Natural killer cell (primary cell): ENCODE data around the gene BDP1. TPM values are rescaled to one million over a fixed set of nuclear protein-coding genes. Genes with fewer than 3 reads are reported as not detected.
A peak's percentile ranks its signal among the peaks of the same experiment; 100 is the strongest.
"Not testable (repeated sequence)": the region's sequence is repeated elsewhere in the genome, so short reads cannot be mapped to it uniquely, and the experiment has no call there.

Source experiments
- ATAC-seq, 3 donors: fragments of 150-1000 bp in 2 of 3; fragments of 200-7000 bp in 1 of 3; cut with Tn5 transposase; 1 replicate in 1 of 3; 2 replicates in 2 of 3; pipeline ENCODE4 v1.10.0; 2021; ENCODE audit warnings: mild to moderate bottlenecking in 2 of 3, moderate library complexity in 2 of 3
- DNase-seq, 2 donors: peaks; one replicate each; pipeline versions ENCODE4 v3.0.0 to v3.0.0-alpha.2; 2013 to 2021; ENCODE audit warnings: mixed read lengths in 1 of 2
- H3K27ac ChIP-seq: one replicate; pipeline ENCODE4 v1.5.1; 2013; ENCODE audit warnings: mild to moderate bottlenecking, low read length
- H3K27me3 ChIP-seq: one replicate; pipeline ENCODE4 v1.6.1; 2013; ENCODE audit warnings: low read length; ENCODE audit not compliant: control insufficient read depth, insufficient read depth
- H3K36me3 ChIP-seq: one replicate; pipeline ENCODE4 v1.6.1; 2013; ENCODE audit warnings: low read length; ENCODE audit not compliant: control insufficient read depth, insufficient read depth
- H3K4me1 ChIP-seq: one replicate; pipeline ENCODE4 v1.6.1; 2013; ENCODE audit warnings: low read length; ENCODE audit not compliant: control insufficient read depth, insufficient read depth
- H3K4me3 ChIP-seq: one replicate; pipeline ENCODE4 v1.5.1; 2013; ENCODE audit warnings: low read length
- H3K9me3 ChIP-seq: one replicate; pipeline ENCODE4 v1.6.1; 2013; ENCODE audit warnings: low read length; ENCODE audit not compliant: control insufficient read depth, insufficient read depth
- H3K27ac Mint-ChIP-seq, 2 donors: one replicate each; pipeline ENCODE4 v1.8.0; 2022; ENCODE audit warnings: mild to moderate bottlenecking in 2 of 2, mixed read lengths in 2 of 2, moderate library complexity in 1 of 2
- H3K27me3 Mint-ChIP-seq, 2 donors: one replicate each; pipeline ENCODE4 v1.8.0; 2022; ENCODE audit warnings: low read depth in 2 of 2, mixed read lengths in 2 of 2
- H3K36me3 Mint-ChIP-seq: one replicate; pipeline ENCODE4 v1.8.0; 2022; ENCODE audit warnings: mixed read lengths
- H3K4me1 Mint-ChIP-seq, 2 donors: one replicate each; pipeline ENCODE4 v1.8.0; 2022; ENCODE audit warnings: mixed read lengths in 2 of 2
- H3K4me3 Mint-ChIP-seq: one replicate; pipeline ENCODE4 v1.8.0; 2022; ENCODE audit warnings: mild to moderate bottlenecking, moderate library complexity, mixed read lengths
- H3K9me3 Mint-ChIP-seq, 2 donors: one replicate each; pipeline ENCODE4 v1.8.0; 2022; ENCODE audit warnings: mixed read lengths in 2 of 2
- CTCF ChIP-seq: fragments of 200-600 bp; IDR thresholded peaks from one replicate; pipeline ENCODE4 v1.8.0; 2022; ENCODE audit warnings: antibody characterized with exemption
- WGBS: methylation state at CpG from one replicate; pipeline ENCODE4 v1.1.7; 2013; ENCODE audit warnings: missing lambda C conversion rate; ENCODE audit not compliant: insufficient coverage; 5-methylcytosine and 5-hydroxymethylcytosine counted together
- intact Hi-C: fragments of 100-400 bp; cut with micrococcal nuclease; formaldehyde crosslinking; loops from one replicate; pipeline ENCODE4 v1.14.2; 2022
- total RNA-seq, 4 donors: library from RNA; stranded (reverse); fragments of 120-200 nt in 1 of 4; gene quantifications; one replicate each; pipeline versions ENCODE4 v1.2.3 to v1.2.4, GENCODE V29; 2013 to 2022

The BDP1 gene
- total RNA-seq, 3 donors from 2014 or later (not counting 1 experiment from before 2014, with no cell fraction given) = 45.1 to 46.2 (median 45.8) TPM

GRCh38 chr5:71600783-71601182 is 145.3 kb downstream of the BDP1 start:
- Histone ChIP-seq H3K27ac (peak overlapping the region; percentile 64), H3K9me3 (no peaks in the 10 kb centered on the region), H3K4me3 (no peak overlapping the region), H3K36me3 (peaks cover 39% of the 10 kb centered on the region), H3K27me3 (no peaks in the 10 kb centered on the region), H3K4me1 (peaks cover 18% of the 10 kb centered on the region)
- TF ChIP-seq CTCF = no peak
- peak overlapping the region; percentile 17 for H3K4me3 Mint-ChIP-seq
- no peak for ATAC-seq
- H3K27ac Mint-ChIP-seq = peak overlapping the region; percentile 90 to 93
- DNase-seq = no peak
- peaks cover 21 to 24% of the 10 kb centered on the region in 2 donors for H3K4me1 Mint-ChIP-seq
- intact Hi-C loops = loop anchor here (1.0 to 10.0 kb wide), 3 partner anchors 13 to 634 kb away; partner anchors contain the start of gene MCCC2
- 100% methylated on average over 1 of the region's 1 CpG for WGBS
- no peaks in the 10 kb centered on the region for H3K36me3 Mint-ChIP-seq
- H3K9me3 Mint-ChIP-seq = no peaks in the 10 kb centered on the region
- no peaks in the 10 kb centered on the region for H3K27me3 Mint-ChIP-seq

GRCh38 chr5:71601222-71602026 is 146.0 kb downstream of the BDP1 start:
- Histone ChIP-seq H3K9me3 (no peaks in the 10 kb centered on the region), H3K27me3 (no peaks in the 10 kb centered on the region), H3K4me3 (no peak overlapping the region), H3K4me1 (peaks cover 18% of the 10 kb centered on the region), H3K27ac (peak overlapping the region; percentile 64), H3K36me3 (peaks cover 34% of the 10 kb centered on the region)
- no peaks in the 10 kb centered on the region for H3K27me3 Mint-ChIP-seq
- peak overlapping the region; percentile 90 to 93 for H3K27ac Mint-ChIP-seq
- peak; percentile 82 for TF ChIP-seq CTCF
- intact Hi-C loops = loop anchor here (1.0 to 10.0 kb wide), 3 partner anchors 14 to 633 kb away; partner anchors contain the start of gene MCCC2
- no peaks in the 10 kb centered on the region for H3K36me3 Mint-ChIP-seq
- ATAC-seq (peak; percentile 87 to 93 (median 90)), DNase-seq (peak; percentile 59 to 83)
- H3K4me3 Mint-ChIP-seq = peak overlapping the region; percentile 60
- peaks cover 21 to 24% of the 10 kb centered on the region in 2 donors for H3K4me1 Mint-ChIP-seq
- no peaks in the 10 kb centered on the region for H3K9me3 Mint-ChIP-seq
- 29% methylated on average over 5 of the region's 6 CpGs for WGBS

GRCh38 chr5:71609916-71610315 is 154.5 kb downstream of the BDP1 start:
- not testable (repeated sequence) for H3K27ac ChIP-seq, H3K9me3 Mint-ChIP-seq, H3K4me1 ChIP-seq, H3K4me3 ChIP-seq, H3K4me3 Mint-ChIP-seq, H3K36me3 ChIP-seq, H3K27ac Mint-ChIP-seq, H3K4me1 Mint-ChIP-seq, DNase-seq, H3K27me3 Mint-ChIP-seq, H3K27me3 ChIP-seq, H3K36me3 Mint-ChIP-seq, ATAC-seq, H3K9me3 ChIP-seq
- 75% methylated on average over 3 of the region's 16 CpGs for WGBS
- intact Hi-C loops = loop anchor here (10.0 kb wide), 1 partner anchor 625 kb away; no protein-coding TSS in a partner anchor

GRCh38 chr5:71615809-71616208 is 160.4 kb downstream of the BDP1 start:
- H3K27ac ChIP-seq = no peak overlapping the region
- H3K4me1 ChIP-seq = no peaks in the 10 kb centered on the region
- peaks cover 8% of the 10 kb centered on the region for H3K36me3 Mint-ChIP-seq
- H3K27me3 Mint-ChIP-seq = no peaks in the 10 kb centered on the region
- intact Hi-C loops = no loop called here
- ATAC-seq = no peak
- no peak for DNase-seq
- H3K27ac Mint-ChIP-seq = no peak overlapping the region
- 79% methylated on average over 3 of the region's 4 CpGs for WGBS
- H3K4me1 Mint-ChIP-seq = peaks cover 16 to 18% of the 10 kb centered on the region in 2 donors
- H3K9me3 Mint-ChIP-seq = no peaks in the 10 kb centered on the region
- H3K9me3 ChIP-seq = no peaks in the 10 kb centered on the region
- no peak overlapping the region for H3K4me3 Mint-ChIP-seq
- no peak for TF ChIP-seq CTCF
- H3K36me3 ChIP-seq = peaks cover 15% of the 10 kb centered on the region
- H3K4me3 ChIP-seq = no peak overlapping the region
- H3K27me3 ChIP-seq = no peaks in the 10 kb centered on the region

Other genes starting within 250 kb of the BDP1 start
- gene MCCC2, start 131.7 kb downstream of the BDP1 start, total RNA-seq = 10 to 100 TPM; 23.3 to 35.2 (median 32.5) TPM